IMR-90 (cell line): ENCODE results near the gene NUP107.

ENCODE experiments used
- BHLHE40 ChIP-seq: fragments of 150-350 bp; IDR thresholded peaks from 2 replicates; pipeline ENCODE4 v1.6.1; 2016; ENCODE audit warnings: mild to moderate bottlenecking, low read depth, low read length
- CHD1 ChIP-seq: IDR thresholded peaks from 2 replicates; pipeline ENCODE4 v1.6.1; 2012; ENCODE audit warnings: low read depth, low read length, improper control_type of control experiment
- MAFK ChIP-seq: IDR thresholded peaks from 2 replicates; pipeline ENCODE4 v1.6.1; 2012; ENCODE audit warnings: low read depth, low read length, improper control_type of control experiment
- NFE2L2 ChIP-seq: fragments of 150-350 bp; IDR thresholded peaks from 2 replicates; pipeline ENCODE4 v1.6.1; 2016; ENCODE audit warnings: low read depth, mild to moderate bottlenecking, low read length
- POLR2A ChIP-seq: IDR thresholded peaks from 2 replicates; pipeline ENCODE4 v1.6.1; 2012; ENCODE audit warnings: mild to moderate bottlenecking, low read depth, low read length
- RCOR1 ChIP-seq: IDR thresholded peaks from 2 replicates; pipeline ENCODE4 v1.6.1; 2012; ENCODE audit warnings: mild to moderate bottlenecking, low read length, improper control_type of control experiment; ENCODE audit not compliant: insufficient replicate concordance
- TF ChIP-seq, protein P1 (sequence below): conservative IDR thresholded peaks from 2 replicates; pipeline ENCODE4 v1.5.1; 2012; ENCODE audit warnings: mild to moderate bottlenecking, low read depth, low read length, improper control_type of control experiment
- TF ChIP-seq, protein P2 (sequence below): fragments of 150-350 bp; IDR thresholded peaks from 2 replicates; pipeline ENCODE4 v1.6.1; 2016; ENCODE audit warnings: low read depth, mild to moderate bottlenecking, low read length, moderate library complexity, borderline replicate concordance

DNA sequence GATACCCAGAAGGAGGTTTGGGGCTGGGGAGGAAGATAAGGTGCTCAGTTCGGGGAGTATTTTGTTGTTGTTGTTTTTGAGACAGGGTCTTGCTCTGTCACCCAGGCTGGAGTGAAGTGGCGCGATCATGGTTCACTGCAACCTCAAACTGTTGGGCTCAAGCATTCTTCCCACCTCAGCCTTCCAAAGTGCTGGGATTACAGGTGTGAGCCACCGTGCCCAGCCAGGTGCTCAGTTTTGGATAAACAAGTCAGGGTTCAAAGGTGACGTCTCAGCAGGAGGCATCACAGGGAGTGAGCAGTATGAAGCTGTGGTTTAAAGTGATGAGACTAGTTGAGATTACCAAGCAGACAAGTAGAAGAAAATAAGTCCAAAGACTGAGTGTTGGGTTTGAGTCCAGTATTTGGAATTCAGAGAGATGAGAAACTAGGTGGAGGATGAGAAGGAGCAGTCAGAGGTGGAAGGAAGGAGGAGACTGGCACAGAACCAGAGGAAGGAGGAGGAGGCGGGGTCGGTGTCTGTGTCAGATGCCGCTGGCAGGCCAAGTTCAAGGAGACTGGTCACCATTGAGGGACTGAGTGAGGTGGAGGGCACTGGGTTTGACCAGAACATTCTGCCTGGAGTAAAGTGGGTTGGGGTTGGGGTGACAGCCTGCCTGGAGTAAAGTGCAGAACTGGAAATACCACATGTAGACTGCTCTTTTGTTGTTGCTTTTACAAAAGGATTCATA lies 75.3 kb downstream of the NUP107 start:
- TF ChIP-seq BHLHE40 (no peak), MAFK (no peak), POLR2A (no peak), NFE2L2 (no peak), RCOR1 (no peak), CHD1 (no peak)
- TF ChIP-seq, protein P1, sequence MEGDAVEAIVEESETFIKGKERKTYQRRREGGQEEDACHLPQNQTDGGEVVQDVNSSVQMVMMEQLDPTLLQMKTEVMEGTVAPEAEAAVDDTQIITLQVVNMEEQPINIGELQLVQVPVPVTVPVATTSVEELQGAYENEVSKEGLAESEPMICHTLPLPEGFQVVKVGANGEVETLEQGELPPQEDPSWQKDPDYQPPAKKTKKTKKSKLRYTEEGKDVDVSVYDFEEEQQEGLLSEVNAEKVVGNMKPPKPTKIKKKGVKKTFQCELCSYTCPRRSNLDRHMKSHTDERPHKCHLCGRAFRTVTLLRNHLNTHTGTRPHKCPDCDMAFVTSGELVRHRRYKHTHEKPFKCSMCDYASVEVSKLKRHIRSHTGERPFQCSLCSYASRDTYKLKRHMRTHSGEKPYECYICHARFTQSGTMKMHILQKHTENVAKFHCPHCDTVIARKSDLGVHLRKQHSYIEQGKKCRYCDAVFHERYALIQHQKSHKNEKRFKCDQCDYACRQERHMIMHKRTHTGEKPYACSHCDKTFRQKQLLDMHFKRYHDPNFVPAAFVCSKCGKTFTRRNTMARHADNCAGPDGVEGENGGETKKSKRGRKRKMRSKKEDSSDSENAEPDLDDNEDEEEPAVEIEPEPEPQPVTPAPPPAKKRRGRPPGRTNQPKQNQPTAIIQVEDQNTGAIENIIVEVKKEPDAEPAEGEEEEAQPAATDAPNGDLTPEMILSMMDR: no peak
- TF ChIP-seq, protein P2, sequence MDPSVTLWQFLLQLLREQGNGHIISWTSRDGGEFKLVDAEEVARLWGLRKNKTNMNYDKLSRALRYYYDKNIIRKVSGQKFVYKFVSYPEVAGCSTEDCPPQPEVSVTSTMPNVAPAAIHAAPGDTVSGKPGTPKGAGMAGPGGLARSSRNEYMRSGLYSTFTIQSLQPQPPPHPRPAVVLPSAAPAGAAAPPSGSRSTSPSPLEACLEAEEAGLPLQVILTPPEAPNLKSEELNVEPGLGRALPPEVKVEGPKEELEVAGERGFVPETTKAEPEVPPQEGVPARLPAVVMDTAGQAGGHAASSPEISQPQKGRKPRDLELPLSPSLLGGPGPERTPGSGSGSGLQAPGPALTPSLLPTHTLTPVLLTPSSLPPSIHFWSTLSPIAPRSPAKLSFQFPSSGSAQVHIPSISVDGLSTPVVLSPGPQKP: no peak
